Measurements from ENCODE around the gene RYR3. TPM values are rescaled to one million over a fixed set of nuclear protein-coding genes. Genes with fewer than 3 reads are reported as not detected.

Gene RYR3
- total RNA-seq, 1 experiment from 2014 or later = not detected

GRCh38 chr15:33722005-33722672 is 411.4 kb downstream of the RYR3 start:
- DNase-seq (ENCODE audit: unreplicated experiment) = no peak
- peaks cover 7% of the 10 kb centered on the region for H3K4me1 Mint-ChIP-seq (ENCODE audit: insufficient read depth, unreplicated experiment)
- no peak overlapping the region for H3K27ac Mint-ChIP-seq (ENCODE audit: low read depth, unreplicated experiment)
- H3K27me3 Mint-ChIP-seq (ENCODE audit: insufficient read depth, unreplicated experiment) = no peaks in the 10 kb centered on the region
- POLR2A ChIA-PET = interaction anchor here (0.7 kb wide), 1 partner anchor 450 kb away, joined by 3 read pairs; no protein-coding TSS in a partner anchor
- CTCF ChIA-PET = interaction anchor here (0.5 to 13.8 kb wide), 5 partner anchors 14 to 945 kb away, joined by 3 to 152 read pairs (median 4); no protein-coding TSS in a partner anchor
- TF ChIP-seq CTCF (IDR thresholded peaks at IDR 0.05; ENCODE audit: unreplicated experiment) = no peak
- no peaks in the 10 kb centered on the region for H3K9me3 Mint-ChIP-seq (ENCODE audit: unreplicated experiment)
- H3K4me3 Mint-ChIP-seq (ENCODE audit: unreplicated experiment) = no peak overlapping the region
- BruUV-seq (replicated peaks) = no TSS peak
- intact Hi-C loops (cut with micrococcal nuclease) = no loop called here
- no peaks in the 10 kb centered on the region for H3K36me3 Mint-ChIP-seq (ENCODE audit: insufficient read depth, unreplicated experiment)

- POLR2A ChIA-PET = interaction anchor here (0.7 kb wide), 1 partner anchor 451 kb away, joined by 3 read pairs; no protein-coding TSS in a partner anchor
- BruUV-seq (replicated peaks) = no TSS peak
- DNase-seq (ENCODE audit: unreplicated experiment) = no peak
- Mint-ChIP-seq H3K4me1 (ENCODE audit: insufficient read depth, unreplicated experiment) (peaks cover 7% of the 10 kb centered on the region), H3K36me3 (ENCODE audit: insufficient read depth, unreplicated experiment) (no peaks in the 10 kb centered on the region), H3K27ac (ENCODE audit: low read depth, unreplicated experiment) (no peak overlapping the region), H3K9me3 (ENCODE audit: unreplicated experiment) (no peaks in the 10 kb centered on the region), H3K27me3 (ENCODE audit: insufficient read depth, unreplicated experiment) (no peaks in the 10 kb centered on the region), H3K4me3 (ENCODE audit: unreplicated experiment) (no peak overlapping the region)
- intact Hi-C loops (cut with micrococcal nuclease) = no loop called here
- CTCF ChIA-PET = interaction anchor here (0.5 to 13.8 kb wide), 4 partner anchors 13 to 946 kb away, joined by 3 to 152 read pairs (median 38); no protein-coding TSS in a partner anchor
- no peak for TF ChIP-seq CTCF (IDR thresholded peaks at IDR 0.05; ENCODE audit: unreplicated experiment)
Observed at GRCh38 chr15:33722673-33723015, 411.9 kb downstream of the RYR3 start.

- H3K9me3 Mint-ChIP-seq (ENCODE audit: unreplicated experiment) = no peaks in the 10 kb centered on the region
- DNase-seq (ENCODE audit: unreplicated experiment) = no peak
- TF ChIP-seq CTCF (IDR thresholded peaks at IDR 0.05; ENCODE audit: unreplicated experiment) = no peak
- H3K4me3 Mint-ChIP-seq (ENCODE audit: unreplicated experiment) = no peak overlapping the region
- POLR2A ChIA-PET = no interaction called here
- peaks cover 7% of the 10 kb centered on the region for H3K4me1 Mint-ChIP-seq (ENCODE audit: insufficient read depth, unreplicated experiment)
- intact Hi-C loops (cut with micrococcal nuclease) = no loop called here
- CTCF ChIA-PET = interaction anchor here (0.6 to 13.8 kb wide), 3 partner anchors 12 to 30 kb away, joined by 3 to 152 read pairs (median 71); no protein-coding TSS in a partner anchor
- no peaks in the 10 kb centered on the region for H3K36me3 Mint-ChIP-seq (ENCODE audit: insufficient read depth, unreplicated experiment)
- no peak overlapping the region for H3K27ac Mint-ChIP-seq (ENCODE audit: low read depth, unreplicated experiment)
- no TSS peak for BruUV-seq (replicated peaks)
- H3K27me3 Mint-ChIP-seq (ENCODE audit: insufficient read depth, unreplicated experiment) = no peaks in the 10 kb centered on the region
Observed at GRCh38 chr15:33724321-33725036, 413.7 kb downstream of the RYR3 start.

- CTCF ChIA-PET = interaction anchor here (0.6 to 4.1 kb wide), 24 partner anchors 9 to 708 kb away, joined by 3 to 48 read pairs (median 5); no protein-coding TSS in a partner anchor
- H3K27ac Mint-ChIP-seq (ENCODE audit: low read depth, unreplicated experiment) = no peak overlapping the region
- no peak overlapping the region for H3K4me3 Mint-ChIP-seq (ENCODE audit: unreplicated experiment)
- no peaks in the 10 kb centered on the region for H3K27me3 Mint-ChIP-seq (ENCODE audit: insufficient read depth, unreplicated experiment)
- BruUV-seq (replicated peaks) = no TSS peak
- H3K36me3 Mint-ChIP-seq (ENCODE audit: insufficient read depth, unreplicated experiment) = no peaks in the 10 kb centered on the region
- H3K9me3 Mint-ChIP-seq (ENCODE audit: unreplicated experiment) = no peaks in the 10 kb centered on the region
- DNase-seq (ENCODE audit: unreplicated experiment) = peak; percentile 43
- H3K4me1 Mint-ChIP-seq (ENCODE audit: insufficient read depth, unreplicated experiment) = no peaks in the 10 kb centered on the region
- POLR2A ChIA-PET = interaction anchor here (0.8 kb wide), 2 partner anchors 13 to 537 kb away, joined by 3 to 4 read pairs; no protein-coding TSS in a partner anchor
- peak; percentile 39 for TF ChIP-seq CTCF (IDR thresholded peaks at IDR 0.05; ENCODE audit: unreplicated experiment)
- intact Hi-C loops (cut with micrococcal nuclease) = loop anchor here (1.0 kb wide), 1 partner anchor 495 kb away; no protein-coding TSS in a partner anchor
Observed at GRCh38 chr15:33729653-33730052, 418.9 kb downstream of the RYR3 start.

Measured in MCF 10A (cell line).